ENCODE data around the gene SETD4.
"Not testable (repeated sequence)": the region's sequence is repeated elsewhere in the genome, so short reads cannot be mapped to it uniquely, and the experiment has no call there.

SETD4 gene

GRCh38 chr21:36076878-36077655 lies 16.7 kb upstream of the SETD4 start:
- no peak for DNase-seq

GRCh38 chr21:36075953-36076352 lies 15.6 kb upstream of the SETD4 start:
- no peak for DNase-seq

- DNase-seq: no peak
Observed at GRCh38 chr21:36075171-36075570, 14.8 kb upstream of the SETD4 start.

GRCh38 chr21:36073911-36074310 lies 13.6 kb upstream of the SETD4 start:
- not testable (repeated sequence) for DNase-seq

GRCh38 chr21:36073181-36073580 lies 12.9 kb upstream of the SETD4 start:
- no peak for DNase-seq

- DNase-seq: no peak
Observed at GRCh38 chr21:36072453-36073162, 12.3 kb upstream of the SETD4 start.

- no peak for DNase-seq
Observed at GRCh38 chr21:36070999-36071398, 10.7 kb upstream of the SETD4 start.

- DNase-seq: peak; percentile 92 to 93
Observed at GRCh38 chr21:36069713-36070583, 9.6 kb upstream of the SETD4 start, which contains the start of gene CBR1. Gene CBR1, plus strand, starts transcription at chr21:36070024. Its CDS starts 92 bp downstream, at chr21:36070116.

GRCh38 chr21:36068748-36069398 lies 8.5 kb upstream of the SETD4 start:
- DNase-seq: no peak

GRCh38 chr21:36065497-36066036 lies 5.2 kb upstream of the SETD4 start:
- DNase-seq: no peak

- no peak for DNase-seq
Observed at GRCh38 chr21:36064085-36064460, 3.7 kb upstream of the SETD4 start.

- no peak for DNase-seq
Observed at GRCh38 chr21:36063375-36064084, 3.2 kb upstream of the SETD4 start.

- DNase-seq: no peak
Observed at GRCh38 chr21:36061445-36061844, 1.1 kb upstream of the SETD4 start.

GRCh38 chr21:36059823-36060158 lies 535 bp downstream of the SETD4 start:
- peak in 1 of 2 donors; percentile 12 for DNase-seq

GRCh38 chr21:36055551-36055950 lies 4.8 kb downstream of the SETD4 start:
- no peak for DNase-seq

GRCh38 chr21:36053715-36054062 lies 6.6 kb downstream of the SETD4 start:
- DNase-seq: no peak

GRCh38 chr21:36052860-36053714 lies 7.2 kb downstream of the SETD4 start:
- DNase-seq: no peak

- no peak for DNase-seq
Observed at GRCh38 chr21:36048357-36048756, 12.0 kb downstream of the SETD4 start.

GRCh38 chr21:36047139-36047538 lies 13.2 kb downstream of the SETD4 start:
- no peak for DNase-seq

GRCh38 chr21:36045993-36046392 lies 14.3 kb downstream of the SETD4 start:
- DNase-seq: no peak

- DNase-seq: no peak
Observed at GRCh38 chr21:36044056-36044455, 16.3 kb downstream of the SETD4 start.

Measured in CD4-positive, alpha-beta T cell treated with Interleukin-4 for 1 hour (primary cell).